ENCODE results near the gene GALNT5.

GALNT5 gene

GRCh38 chr2:157361526-157361925, 104.0 kb downstream of the GALNT5 start:
- no peak for TF ChIP-seq CTCF (IDR thresholded peaks at IDR 0.05)
- Histone ChIP-seq H3K27ac (no peak overlapping the region), H3K4me3 (no peak overlapping the region)
- DNase-seq (ENCODE audit: low spot score), result no peak

DNA sequence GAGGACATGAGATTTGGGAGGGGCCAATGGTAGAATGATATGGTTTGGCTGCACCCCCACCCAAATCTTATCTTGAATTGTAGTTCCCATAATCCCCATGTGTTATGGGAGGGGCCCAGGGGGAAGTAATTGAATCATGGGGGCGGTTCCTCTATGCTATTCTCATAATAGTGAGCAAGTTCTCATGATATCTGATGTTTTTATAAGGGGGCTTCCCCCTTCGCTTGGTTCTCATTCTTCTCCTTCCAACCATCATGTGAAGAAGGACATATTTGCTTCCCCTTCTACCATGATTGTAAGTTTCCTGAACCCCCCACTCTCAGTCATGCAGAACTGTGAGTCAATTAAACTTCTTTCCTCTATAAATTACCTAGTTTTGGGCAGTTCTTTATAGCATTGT, 105.1 kb downstream of the GALNT5 start:
- TF ChIP-seq CTCF (IDR thresholded peaks at IDR 0.05), result no peak
- no peak for DNase-seq (ENCODE audit: low spot score)
- no peak overlapping the region for H3K27ac ChIP-seq

GRCh38 chr2:157363612-157364101, 106.2 kb downstream of the GALNT5 start:
- TF ChIP-seq CTCF (IDR thresholded peaks at IDR 0.05), result no peak
- no peak for DNase-seq (ENCODE audit: low spot score)
- Histone ChIP-seq H3K27ac (no peak overlapping the region), H3K4me3 (no peak overlapping the region)

More for the DNA sequence above, 105.1 kb downstream of the GALNT5 start:
- H3K4me3 ChIP-seq, result no peak overlapping the region

All from coronary artery (tissue), 2 donors.